HG02678 (cell line): ENCODE measurements around the gene ZNF341.

Experiments
- ATAC-seq: cut with Tn5 transposase; IDR thresholded peaks from one replicate; pipeline ENCODE4 v1.9.1; 2021; ENCODE audit warnings: mild to moderate bottlenecking, moderate library complexity; ENCODE audit not compliant: unreplicated experiment

The ZNF341 gene

DNA sequence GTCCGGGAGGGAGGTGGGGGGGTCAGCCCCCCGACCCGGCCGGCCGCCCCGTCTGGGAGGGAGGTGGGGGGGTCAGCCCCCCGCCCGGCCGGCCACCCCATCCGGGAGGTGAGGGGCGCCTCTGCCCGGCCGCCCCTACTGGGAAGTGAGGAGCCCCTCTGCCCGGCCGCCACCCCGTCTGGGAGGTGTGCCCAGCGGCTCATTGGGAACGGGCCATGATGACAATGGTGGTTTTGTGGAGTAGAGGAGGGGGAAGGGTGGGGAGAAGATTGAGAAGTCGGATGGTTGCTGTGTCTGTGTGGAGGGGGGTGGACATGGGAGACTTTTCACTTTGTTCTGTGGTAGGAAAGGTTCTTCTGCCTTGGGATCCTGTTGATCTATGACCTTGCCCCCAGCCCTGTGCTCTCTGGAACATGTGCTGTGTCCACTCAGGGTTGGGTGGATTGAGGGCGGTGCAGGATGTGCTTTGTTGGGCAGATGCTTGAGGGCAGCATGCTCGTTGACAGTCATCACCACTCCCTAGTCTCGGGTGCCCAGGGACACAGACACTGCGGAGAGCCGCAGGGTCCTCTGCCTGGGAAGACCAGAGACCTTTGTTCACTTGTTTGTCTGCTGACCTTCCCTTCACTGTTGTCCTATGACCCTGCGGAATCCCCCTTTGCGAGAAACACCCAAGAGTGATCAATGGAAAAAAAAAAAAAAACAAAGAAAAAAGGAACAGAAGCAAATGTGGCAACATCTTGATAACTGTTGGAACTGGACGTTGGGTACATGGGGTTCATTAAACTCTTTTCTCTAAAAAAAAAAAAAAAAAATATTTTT is 30.0 kb upstream of the ZNF341 start:
- ATAC-seq: no peak

DNA sequence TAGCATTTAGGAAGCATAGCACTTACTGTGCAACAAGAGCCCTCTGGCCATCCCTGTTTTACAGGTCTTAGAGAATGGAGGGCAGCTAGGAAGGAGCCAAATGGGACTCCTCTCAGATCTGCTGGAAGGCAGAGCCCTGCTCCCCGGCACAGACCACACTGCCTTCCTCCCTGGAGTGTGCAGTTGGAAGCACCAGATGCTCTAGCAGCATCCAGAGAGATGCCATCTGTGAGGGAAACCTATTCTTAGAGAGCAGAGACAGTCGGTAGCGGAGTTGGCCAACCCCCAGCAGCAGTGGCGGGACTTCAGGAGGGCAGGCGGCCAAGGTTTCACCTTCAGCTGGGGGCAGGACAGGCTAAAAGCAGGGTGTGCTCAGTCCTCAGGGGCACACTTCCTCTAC is 28.9 kb upstream of the ZNF341 start:
- no peak for ATAC-seq

DNA sequence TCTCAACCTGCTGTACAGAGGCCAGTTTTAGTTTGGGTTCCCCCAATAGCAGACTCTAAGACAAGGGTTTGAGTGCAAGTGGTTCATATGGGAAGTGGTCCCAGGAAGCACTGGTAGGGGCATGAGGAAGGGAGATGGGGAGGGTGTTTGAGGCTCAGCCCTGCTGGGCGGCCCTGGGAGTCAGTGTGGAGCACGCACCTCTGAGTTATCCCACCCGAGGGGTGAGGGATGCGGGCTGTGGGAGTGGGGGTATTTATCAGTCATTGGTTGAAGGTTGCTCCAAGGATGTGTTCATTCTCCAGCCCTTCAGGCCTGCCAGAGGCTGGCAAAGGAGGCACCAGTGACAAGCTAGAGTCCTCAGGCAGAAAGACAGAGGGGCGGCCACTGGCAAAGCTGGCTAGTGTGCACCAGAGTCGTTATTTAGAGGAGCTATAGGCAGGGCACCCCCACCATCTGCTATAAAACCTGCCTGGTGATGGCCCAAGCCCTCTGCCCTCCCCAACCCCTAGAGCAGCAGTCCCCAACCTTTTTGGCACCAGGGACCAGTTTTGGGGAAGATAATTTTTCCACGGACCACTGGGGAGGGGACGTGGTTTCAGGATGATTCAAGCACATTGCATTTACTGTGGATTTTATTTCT is 28.2 kb upstream of the ZNF341 start:
- no peak for ATAC-seq

DNA sequence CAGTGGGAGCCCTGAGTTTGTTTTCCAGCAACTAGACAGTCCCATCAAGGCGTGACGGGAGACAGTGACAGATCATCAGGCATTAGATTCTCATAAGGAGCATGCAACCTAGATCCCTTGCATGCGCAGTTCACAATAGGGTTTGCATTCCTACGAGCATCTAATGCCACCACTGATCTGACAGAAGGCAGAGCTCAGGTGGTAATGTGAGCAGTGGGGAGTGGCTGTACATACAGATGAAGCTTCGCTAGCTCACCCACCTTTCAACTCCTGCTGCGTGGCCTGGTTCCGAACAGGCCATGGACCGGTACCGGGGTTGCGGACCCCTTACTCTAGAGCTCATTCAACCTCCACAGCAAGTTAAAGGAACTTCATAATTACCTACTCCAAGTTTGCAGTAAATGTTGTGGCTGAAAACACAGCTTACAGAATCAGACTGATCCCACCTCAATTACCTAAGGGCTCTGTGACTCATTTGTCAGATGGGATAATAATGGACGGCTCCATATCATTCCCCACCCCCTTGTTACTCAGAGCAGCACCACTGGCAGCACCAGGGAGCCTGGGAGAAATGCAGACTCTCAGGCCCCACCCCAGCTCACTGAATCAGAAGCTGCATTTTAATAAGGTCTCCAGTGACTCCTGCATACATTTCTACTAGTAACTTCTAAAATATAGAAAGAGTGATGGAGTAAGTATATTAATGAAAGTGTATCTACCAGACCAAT is 27.4 kb upstream of the ZNF341 start:
- ATAC-seq: no peak

DNA sequence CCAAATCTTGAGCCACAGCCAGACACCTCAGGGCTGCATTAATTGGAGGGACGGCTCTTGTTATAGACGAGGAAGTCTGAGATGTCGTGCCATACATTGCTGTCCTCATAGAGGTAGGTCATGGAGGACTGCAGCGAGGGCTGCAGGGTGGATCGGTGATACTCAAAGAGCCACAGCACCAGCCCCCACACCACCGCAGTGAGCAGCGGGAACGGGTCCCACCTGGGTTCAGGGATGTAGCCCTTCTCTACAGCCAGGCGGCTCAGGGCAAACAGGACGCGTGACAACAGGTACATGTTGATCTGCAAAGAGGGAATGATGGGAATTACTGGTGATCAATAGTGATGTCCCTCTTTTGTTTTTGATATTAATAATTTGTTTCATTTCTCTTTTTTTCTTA is 24.1 kb upstream of the ZNF341 start:
- no peak for ATAC-seq

DNA sequence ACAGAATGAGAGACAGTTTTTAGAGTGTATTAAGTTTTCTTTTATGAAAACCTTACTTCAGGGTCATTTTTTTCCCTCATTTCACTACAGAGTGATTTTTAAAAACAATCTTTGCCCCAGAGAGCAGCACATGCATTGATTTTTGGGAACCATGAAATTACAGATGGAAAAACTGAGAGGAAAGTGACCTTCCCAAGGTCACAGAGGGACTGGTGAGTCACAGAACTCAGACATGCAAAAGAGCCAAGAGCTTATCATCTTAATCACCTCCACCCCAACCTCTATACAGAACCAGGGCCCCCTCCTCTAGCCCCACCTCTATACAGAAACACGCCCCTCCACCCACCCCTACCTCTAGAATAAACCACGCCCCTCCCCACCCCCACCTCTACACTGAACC is 22.4 kb upstream of the ZNF341 start:
- ATAC-seq: no peak

DNA sequence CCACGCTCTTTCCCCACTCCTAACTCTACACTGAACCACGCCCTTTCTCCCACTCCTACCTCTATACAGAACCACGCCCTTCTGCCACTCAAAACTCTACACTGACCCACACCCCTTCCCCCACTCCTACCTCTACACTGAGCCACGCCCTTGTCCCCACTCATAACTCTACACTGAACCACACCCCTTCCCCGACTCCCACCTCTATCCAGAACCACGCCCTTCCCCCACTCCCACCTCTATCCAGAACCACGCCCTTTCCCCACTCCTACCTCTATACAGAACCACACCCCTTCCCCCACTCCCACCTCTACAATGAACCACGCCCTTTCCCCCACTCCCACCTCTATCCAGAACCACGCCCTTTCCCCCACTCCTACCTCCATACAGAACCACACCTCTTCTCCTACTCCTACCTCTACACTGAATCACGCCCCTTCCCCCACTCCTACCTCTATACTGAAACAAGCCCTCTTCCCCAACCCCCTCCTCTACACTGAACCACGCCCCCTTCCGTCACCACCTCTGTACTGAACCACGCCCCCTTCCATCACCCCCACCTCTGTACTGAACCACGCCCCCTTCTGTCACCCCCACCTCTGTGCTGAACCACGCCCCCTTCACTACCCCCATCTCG is 21.8 kb upstream of the ZNF341 start:
- no peak for ATAC-seq

DNA sequence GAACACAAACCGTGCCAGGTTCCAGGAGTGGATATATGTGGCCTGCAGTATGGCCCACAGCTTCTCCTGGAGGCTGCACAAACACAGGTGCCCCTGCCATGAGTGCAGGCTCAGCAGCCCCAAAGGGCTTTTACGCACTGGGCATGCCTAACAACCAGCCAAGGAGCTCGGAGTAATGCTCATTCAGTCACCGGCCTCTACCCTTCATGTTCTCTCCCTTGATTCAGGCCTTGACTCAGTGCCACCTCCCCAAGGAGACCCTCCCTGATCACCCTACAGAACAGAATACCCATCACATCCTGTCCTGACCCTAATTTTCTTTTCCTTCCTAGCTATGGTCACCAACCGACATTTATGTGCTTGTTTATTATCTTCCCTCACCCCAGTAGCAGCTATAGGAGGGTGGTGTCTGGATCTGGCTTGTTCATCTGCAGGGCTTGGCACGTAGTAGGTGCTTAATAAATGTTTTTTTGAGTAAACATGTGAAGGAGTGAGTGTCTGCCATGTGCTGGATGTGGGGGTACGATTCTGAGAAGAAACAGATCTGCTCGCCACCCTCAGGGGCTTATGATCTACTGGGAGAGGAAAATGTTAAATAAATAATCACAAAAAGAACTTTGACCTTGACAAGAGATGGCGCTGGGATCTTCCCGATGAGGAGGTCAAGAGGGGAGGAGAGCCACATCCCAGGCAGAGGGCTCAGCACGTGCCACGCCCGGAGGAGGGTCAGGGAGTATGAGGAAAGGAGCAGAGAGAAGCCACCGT is 20.9 kb upstream of the ZNF341 start:
- ATAC-seq: no peak

DNA sequence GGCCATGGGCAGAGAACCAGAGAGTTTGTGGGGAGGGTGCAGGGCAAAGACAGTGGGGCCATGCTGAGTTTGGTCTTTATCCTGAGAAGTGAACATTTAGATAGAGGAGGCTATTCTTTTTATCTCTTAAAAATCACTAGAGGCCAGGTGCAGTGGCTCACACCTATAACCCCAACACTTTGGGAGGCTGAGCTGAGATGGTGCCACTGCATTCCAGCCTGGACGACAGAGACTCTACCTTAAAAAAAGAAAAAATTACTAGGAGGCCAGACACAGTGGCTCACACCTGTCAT is 20.4 kb upstream of the ZNF341 start:
- ATAC-seq: no peak

DNA sequence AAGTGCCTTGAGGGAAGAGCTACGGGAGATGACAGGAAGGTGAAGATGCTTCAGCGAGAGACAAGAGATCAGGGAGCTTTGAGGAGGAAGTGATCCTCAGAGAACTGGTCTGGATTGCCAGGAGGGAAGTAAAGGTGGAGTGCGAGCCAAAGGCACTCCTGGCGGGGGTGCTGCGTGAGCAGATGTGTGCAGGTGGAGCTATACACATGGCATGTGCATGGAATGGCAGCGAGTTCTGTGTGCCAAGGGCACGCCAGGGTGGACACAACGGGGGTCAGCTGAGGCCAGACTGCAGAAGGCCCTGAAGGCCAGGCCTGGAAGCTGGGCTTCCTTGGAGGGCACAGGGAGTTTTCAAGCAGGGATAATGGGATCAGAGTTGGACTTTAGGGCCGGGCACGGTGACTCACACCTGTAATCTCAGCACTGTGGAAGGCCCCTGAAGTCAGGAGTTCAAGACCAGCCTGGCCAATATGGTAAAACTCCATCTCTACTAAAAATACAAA is 17.9 kb upstream of the ZNF341 start:
- no peak for ATAC-seq

DNA sequence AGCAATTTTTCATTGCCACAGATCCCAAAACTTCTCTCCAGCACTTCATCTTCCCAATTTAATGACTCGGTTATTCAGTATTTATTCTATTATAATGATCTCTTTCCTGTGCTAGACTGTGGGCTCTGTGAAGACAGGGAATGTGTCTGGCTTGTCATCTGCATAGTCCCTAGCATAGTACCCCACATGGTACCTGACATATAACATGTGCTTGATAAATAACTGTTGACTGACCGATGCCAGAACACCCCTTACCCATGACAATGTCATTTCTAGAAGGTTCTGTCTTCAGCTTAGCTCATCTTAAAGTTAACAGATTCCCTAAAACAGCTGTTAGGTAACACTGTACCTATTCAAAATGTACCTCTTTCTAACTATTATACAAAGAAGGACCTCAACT is 15.3 kb upstream of the ZNF341 start:
- ATAC-seq: no peak

DNA sequence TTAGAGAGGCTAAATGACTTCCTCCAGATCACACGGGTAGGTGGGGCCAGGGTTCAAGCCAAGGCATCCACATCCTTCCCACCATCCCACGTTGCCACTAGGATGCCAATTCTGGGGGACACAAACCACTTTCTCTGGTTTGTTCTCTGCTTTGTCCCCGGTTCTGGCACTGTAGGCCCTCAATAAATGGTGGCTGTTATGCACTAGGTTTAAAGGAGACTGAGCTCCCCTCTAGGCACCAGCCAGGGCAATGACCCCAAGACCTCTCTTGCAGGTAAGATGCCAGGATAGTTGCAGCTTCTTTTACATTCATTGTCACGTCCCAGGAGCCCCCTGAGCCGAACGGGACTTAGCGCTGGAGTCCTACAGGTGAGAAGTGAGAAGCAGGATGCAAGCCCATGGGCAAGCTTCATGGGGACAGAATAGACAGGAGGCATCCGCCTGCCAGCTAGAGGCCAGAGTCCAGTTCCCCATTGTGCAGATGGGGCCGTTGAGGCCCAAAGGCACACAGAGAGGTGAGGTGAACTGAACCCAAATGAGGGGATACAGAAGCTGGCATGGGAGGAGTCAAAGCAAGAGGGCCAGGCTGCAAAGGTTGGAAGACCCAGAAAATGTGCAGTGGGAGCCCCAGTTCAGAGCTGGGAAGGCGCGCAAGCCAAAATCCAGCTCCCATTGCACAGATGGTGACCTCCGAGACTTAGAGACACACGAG is 12.4 kb upstream of the ZNF341 start:
- no peak for ATAC-seq

DNA sequence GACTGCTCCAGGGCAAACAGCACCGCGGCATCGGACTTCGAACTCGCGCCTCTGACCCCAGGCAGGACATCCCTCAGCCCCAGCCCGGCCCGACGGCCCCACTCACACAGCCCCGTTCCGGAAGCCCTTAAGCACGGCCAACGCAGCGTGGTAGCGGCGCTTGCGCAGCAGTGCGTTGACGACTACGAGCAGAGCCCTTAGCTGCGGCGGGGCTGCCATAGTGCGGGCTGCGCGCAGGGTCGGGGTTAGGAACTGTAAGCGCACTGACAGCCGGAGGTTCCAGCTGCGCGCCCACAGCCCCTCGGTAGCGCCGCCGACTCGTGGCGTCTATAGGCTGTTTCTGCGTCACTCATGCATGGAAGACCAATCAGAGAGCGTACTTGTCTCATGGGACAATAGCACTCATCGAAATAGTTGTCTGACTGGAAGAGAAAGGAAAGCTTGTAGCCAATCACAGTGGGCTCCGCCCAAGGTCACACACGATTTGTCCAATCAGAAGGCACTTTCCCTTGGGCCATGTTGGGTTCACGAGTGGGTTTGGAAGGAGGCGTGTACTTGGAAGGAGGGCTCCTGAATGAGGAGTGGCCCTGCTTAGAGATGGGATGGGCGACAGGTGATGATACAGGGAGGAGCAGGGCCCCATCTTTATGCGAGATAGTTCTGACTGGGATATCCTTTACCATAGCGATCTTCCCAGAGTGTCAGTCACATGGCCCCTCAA is 11.6 kb upstream of the ZNF341 start, which contains the start of gene PXMP4:
Gene PXMP4 (minus strand): TSS at position 322 of the 721 bp plus-strand sequence. CDS start 103 bp downstream, at position 219.
- peak; percentile 97 for ATAC-seq

DNA sequence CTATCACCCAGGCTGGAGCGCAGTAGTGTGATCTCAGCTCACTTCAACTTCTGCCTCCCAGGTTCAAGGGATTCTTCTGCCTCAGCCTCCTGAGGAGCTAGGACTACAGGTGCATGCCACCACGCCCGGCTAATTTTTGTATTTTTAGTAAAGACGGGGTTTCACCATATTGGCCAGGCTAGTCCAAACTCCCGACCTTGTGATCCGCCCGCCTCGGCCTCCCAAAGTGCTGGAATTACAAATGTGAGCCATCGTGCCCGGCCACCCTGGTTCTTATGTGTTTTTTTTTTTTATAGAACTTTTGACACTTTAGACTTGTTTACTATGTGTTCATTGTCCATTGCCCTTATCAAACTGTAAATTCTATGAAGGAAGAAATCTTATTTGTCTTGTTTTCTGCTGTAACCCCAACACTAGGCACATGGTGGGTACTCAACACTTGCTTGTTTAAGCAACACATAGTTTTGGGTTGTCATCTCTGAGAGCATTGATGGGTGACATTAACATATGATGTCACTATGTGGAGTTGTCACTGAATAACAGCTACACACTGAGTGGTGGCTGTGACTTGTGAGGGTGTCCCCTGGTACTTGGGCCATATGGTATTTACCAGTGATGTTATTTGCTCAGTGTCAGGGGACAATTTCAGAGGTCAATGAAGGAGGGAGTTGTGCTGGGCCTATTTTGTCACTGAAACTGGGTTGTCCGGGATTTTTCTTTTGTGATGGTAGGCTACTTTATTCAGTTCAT is 10.2 kb upstream of the ZNF341 start:
- no peak for ATAC-seq

DNA sequence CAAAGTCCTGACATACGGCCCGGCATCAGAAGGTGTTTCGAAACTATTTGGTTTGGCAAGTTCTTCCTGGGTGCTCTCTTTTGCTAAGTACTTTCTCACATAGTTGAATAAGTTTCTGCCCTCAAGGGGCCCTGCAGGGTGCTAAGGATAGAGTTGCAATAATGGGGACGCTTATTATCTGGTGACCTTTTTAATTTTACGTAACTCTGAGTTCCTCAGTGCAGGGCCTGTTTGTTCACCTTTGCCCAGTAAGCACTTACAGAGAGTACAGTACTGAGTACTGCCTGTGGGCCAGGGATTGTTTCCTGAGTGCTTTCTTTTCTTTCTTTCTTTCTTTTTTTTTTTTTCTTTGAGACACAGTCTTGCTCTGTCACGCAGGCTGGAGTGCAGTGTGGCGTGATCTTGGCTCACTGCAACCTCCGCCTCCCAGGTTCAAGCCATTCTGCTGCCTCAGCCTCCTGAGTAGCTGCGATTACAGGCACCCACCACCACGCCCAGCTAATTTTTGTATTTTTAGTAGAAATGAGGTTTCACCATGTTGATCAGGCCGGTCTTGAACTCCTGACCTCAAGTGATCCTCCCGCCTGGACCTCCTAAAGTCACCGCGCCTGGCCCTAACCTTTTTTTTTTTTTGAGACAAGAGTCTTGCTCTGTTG is 7.2 kb upstream of the ZNF341 start:
- no peak for ATAC-seq

DNA sequence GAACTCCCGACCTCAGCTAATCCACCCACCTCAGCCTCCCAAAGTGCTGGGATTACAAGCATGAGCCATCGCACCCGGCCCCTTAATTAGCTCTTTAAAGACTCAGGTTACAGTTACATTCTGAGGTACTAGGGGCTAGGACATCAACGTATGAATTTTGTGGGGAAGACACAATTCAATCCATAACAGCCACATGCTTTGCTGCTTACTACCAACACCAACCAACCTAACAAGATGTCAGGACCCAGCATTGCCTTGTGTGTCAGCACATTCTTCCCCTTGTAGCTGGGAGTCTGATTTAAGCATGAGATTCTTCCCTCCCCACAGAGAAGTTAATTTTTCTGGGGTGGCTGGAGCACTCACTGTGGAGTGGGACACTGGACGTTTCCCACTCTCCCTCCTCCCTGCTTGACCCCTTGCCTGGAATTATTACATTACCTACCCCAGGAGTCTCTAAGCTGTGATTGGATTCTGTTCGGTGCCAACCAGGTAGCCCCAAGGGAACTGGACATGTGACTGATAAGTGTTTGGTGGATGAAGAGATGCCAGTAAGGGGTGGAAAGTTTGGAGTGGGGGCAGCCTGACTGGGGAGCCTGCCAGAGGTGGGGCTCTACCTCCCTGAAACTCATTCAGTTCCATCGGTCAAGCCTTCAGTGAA is 6.1 kb upstream of the ZNF341 start:
- no peak for ATAC-seq

DNA sequence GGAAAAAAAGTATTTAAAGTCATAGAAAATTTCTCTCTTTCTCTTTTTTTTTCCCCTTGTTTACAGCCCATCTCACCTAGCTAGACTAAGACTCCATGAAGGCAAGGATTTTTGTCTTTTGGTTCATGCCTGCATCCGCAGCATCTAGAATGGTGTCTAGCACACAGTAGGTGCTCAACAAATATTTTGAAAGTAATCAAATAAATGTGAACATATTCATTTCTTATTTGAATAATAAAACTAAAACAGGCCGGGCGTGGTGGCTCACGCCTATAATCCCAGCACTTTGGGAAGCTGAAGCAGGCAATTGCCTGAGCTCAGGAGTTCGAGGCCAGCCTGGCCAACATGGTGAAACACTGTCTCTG is 4.7 kb upstream of the ZNF341 start:
- ATAC-seq: no peak

DNA sequence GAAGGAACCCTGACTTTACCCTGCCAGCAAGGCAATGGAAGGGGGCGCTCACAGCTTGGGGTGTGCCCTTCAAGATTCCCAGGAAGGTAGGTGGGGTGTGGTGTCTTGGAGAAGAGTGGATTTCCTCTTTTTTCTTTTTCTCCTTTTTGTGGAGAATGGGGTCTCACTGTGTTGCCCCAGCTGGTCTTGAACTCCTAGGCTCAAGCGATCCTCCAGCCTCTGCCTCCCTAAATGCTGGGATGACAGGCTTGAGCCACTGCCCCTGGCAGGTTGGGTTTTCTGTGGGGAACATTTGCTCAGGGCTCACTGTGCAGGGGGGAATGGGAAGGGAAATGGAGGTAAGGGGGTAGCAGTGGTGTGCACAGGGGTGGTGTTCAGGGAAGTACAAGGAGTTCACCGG is 4.0 kb upstream of the ZNF341 start:
- no peak for ATAC-seq
